Sciatic nerve (tissue), 2 donors: Measurements from ENCODE around the gene PDIA5. TPM values are rescaled to one million over a fixed set of nuclear protein-coding genes. Genes with fewer than 3 reads are reported as not detected.
"Not testable (repeated sequence)": the region's sequence is repeated elsewhere in the genome, so short reads cannot be mapped to it uniquely, and the experiment has no call there.

ENCODE experiments used
- ATAC-seq: fragments of 200-7000 bp; cut with Tn5 transposase; one replicate; pipeline ENCODE4 v1.9.1; 2020; ENCODE audit warnings: mild to moderate bottlenecking, moderate library complexity
- DNase-seq: peaks from one replicate; pipeline ENCODE4 v3.0.0-alpha.2; 2020; ENCODE audit warnings: low spot score
- intact Hi-C: fragments of 100-400 bp; cut with DNase I; formaldehyde crosslinking; loops from one replicate; pipeline ENCODE4 v1.14.2; 2022
- total RNA-seq: library from RNA; stranded (reverse); fragmentation: NEBNext Ultra II Directional; extraction: Animal tissue kit (Norgen Biotek cat#: 25700); gene quantifications from one replicate; pipeline ENCODE4 v1.2.1, GENCODE V29; 2021
- donor health status: DM: no; HTN: no; CAD: no.
- donor health status: DM: no; HTN: no; CAD: no.

The PDIA5 gene
- total RNA-seq, 1 donor from 2014 or later, result 27.8 TPM

DNA sequence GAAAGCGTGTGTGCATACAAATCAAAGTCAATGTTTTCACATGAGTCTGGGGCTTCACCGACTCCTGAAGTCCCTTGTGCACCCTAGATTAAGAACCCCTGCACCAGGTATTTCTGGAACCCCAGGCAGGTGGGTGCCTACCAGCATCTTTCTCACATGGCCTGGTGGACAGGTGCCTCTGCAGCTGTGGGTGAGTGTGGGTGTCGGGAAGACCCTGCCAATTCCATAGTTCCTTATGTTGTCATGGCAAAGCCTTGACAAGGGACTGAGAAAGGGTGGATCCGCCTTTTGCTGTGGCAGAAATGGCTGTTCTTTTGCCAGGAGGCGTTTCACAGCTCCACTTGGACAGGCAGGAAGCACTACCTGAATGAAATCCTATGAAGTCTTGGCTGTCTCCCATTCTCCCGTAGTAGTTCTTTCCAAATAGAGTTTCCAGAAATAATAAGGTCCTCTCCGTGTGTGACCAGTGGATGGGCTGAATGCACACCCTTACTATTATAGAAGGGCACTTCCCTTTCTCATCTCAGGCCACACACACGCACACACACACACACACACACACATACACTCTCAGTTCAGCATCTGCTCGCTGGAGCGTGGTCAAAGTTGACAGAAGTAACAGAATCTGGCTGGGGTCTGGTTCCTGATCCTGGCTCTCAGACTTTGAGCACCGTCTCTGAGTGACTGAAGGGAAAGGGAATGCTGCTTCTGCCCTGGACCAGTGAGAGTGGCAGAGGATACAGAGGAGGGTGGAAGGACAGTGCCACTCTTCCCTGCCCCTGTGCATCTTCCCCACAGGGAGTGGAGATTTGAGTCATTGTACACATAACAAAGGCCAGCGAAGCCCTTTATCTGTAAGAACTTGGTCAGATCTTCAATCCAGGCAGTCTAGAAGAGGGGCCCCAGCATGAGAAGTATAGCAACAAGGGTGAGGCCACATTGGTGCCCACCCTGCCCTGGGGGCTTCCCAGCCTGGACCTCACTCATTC, 38.7 kb downstream of the PDIA5 start:
- intact Hi-C loops, result no loop called here
- no peak for DNase-seq
- no peak for ATAC-seq

DNA sequence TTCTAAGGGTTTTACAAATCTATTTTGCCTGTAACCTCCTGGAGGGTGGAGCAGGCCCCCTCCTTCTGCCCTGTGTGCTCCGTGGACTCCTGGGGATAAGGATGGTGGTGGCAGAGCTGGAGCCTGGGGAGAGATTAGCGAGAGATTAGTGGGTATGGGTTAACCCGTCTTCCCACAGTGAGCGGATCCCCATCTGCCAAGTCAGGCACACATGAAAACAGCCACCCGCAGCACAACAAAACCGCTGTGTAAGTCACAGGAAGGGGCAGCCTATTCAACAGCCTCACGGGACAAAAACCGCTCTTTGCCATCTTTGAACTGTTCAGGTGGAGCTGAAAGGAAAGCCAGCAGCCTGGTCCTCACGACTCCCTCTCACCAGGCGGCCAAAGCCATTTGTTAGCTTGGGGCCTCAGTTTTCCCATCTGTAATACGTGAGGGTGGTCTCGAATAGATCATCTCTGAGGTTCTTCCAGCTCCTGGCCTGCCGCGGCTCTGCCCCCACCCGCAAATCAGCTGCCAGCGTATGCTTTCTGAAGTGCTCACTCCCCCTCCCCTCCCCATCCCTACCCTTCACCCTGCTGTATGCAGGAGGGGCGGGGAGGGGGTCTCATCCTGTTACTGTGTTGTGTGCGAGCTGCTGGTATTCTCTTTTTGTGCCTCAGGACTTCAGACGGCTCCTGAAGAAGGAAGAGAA, 43.6 kb downstream of the PDIA5 start:
- ATAC-seq, result no peak
- intact Hi-C loops, result no loop called here
- DNase-seq, result no peak

GRCh38 chr3:123110976-123111615, 44.3 kb downstream of the PDIA5 start:
- intact Hi-C loops, result no loop called here
- DNase-seq (no peak), ATAC-seq (no peak)

DNA sequence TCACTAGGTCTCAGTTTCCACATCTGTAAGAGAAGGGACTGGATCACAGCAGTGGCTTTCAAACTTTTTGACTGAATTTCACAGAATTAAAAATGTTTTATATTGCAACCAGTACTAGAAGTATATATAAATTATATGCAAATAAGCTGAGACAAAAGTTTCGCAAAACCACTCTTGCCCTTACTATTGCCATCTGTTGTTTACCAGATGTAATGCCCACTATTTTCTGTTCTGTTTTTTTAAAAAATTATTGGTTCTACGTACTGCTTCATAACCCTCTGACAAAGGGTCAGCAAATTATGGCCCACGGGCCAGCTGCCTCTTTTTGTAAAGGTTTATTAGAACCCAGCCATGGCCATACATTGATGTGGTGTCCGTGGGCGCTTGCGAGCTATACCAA, 44.8 kb downstream of the PDIA5 start:
- ATAC-seq (no peak), DNase-seq (no peak)
- intact Hi-C loops, result no loop called here

DNA sequence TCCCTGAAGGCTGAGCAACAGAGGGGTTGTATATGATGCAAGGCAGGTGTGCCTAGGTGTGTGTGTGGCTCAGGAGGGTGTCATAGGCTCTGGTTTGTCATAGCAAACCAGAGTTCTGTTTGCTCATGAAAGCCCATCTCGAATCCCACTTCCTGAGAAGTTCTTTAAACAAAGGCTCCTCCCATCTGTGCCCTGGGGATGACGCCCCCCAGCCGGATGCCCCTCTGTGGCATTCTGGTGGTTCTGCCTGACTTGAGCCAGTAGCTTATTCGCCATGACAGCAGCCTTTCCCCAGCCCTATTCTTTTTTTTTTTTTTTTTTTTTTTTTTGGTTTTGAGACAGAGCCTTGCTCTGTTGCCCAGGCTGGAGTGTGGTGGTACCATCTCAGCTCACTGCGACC, 45.4 kb downstream of the PDIA5 start:
- DNase-seq (no peak), ATAC-seq (no peak)
- intact Hi-C loops, result no loop called here

- ATAC-seq, DNase-seq, intact Hi-C loops: not testable (repeated sequence)
Observed at GRCh38 chr3:123112656-123113055, 45.8 kb downstream of the PDIA5 start.

- ATAC-seq, result peak; percentile 63
- intact Hi-C loops, result no loop called here
- DNase-seq, result no peak
Observed at GRCh38 chr3:123113889-123114450, 47.1 kb downstream of the PDIA5 start.

GRCh38 chr3:123116116-123116515, 49.3 kb downstream of the PDIA5 start:
- DNase-seq (no peak), ATAC-seq (no peak)
- intact Hi-C loops, result no loop called here

GRCh38 chr3:123119388-123119787, 52.6 kb downstream of the PDIA5 start:
- intact Hi-C loops, result no loop called here
- DNase-seq, result no peak
- ATAC-seq, result no peak

- intact Hi-C loops, result no loop called here
- ATAC-seq (no peak), DNase-seq (no peak)
Observed at GRCh38 chr3:123119802-123120201, 53.0 kb downstream of the PDIA5 start.

DNA sequence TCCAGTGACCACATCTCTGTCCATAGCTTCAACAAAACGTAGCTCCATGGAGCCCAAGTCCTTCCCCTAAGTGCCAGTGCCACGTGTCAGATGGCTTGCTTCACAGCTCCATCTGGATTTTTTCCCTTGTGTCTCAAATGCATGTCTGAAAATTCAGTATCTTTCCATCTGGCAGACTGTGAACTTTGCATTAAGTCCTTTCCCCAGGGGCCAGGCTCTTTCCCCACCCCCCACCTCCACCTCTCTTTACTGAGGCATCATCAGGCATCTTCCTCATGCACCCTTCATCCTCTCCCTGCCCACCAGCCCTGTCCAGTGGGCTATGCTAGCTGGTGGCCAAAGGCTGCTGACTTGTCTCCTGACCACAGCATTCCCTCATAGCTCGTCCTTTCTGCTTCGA, 53.7 kb downstream of the PDIA5 start:
- DNase-seq, result no peak
- intact Hi-C loops, result no loop called here
- no peak for ATAC-seq

DNA sequence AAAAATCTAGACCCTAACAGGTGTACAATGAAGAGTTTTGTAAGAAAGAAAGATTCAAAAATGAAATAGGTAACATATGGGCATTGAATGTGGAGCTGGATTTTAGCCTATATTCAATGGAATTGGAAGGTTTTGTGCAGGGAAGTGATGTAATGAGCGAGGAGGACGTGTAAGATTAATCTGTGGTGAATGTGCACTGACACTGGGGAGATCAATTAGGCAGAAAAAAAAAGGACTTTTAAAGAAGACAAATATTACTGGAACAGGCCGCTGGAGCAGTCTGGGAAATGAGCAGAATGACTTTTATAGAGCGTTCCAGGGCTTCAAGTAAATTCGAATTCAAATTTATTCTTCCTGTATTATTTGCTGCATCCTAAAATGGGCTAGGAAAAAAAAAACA, 55.2 kb downstream of the PDIA5 start:
- DNase-seq (no peak), ATAC-seq (no peak)
- intact Hi-C loops, result no loop called here

DNA sequence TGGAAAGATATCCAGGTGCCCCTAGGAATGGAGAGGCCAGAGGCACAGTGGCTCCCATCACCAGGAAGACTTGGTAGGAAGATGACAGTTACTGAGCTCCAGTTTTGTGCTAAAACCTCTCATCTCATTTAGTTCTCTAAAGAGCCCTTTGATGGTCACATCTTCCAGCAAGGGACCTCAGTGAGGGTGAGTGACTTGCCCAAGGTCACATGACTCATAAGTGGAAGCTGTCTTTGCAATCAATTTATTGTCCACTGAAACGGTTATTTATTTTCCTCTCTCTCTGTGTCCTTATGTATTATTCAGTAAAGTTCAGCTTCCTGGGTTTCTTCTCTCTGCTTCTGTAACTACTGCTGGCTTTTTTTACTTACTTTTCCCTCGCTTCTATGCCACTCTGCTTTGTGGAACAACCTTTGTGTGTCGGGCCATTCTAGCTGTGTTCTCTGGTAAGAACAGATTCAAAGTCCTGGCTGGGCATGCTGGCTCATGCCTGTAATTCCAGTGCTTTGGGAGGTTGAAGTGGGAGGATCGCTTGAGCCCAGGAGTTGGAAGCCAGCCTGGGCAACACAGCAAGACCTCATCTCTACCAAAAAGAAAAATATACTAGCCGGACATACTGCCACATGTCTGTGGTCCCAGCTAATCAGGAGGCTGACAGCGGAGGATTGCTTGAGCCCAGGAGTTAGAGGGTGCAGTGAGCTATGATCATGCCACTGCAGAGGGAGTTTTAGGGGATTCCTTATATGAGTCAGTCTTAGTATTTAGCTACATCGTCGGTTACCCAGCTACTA, 55.9 kb downstream of the PDIA5 start:
- intact Hi-C loops, result no loop called here
- ATAC-seq (no peak), DNase-seq (no peak)

GRCh38 chr3:123123716-123124616, 57.1 kb downstream of the PDIA5 start:
- no peak for ATAC-seq
- DNase-seq, result no peak
- intact Hi-C loops, result no loop called here

- no peak for DNase-seq
- ATAC-seq, result no peak
- intact Hi-C loops, result no loop called here
Observed at GRCh38 chr3:123124971-123125370, 58.1 kb downstream of the PDIA5 start.

DNA sequence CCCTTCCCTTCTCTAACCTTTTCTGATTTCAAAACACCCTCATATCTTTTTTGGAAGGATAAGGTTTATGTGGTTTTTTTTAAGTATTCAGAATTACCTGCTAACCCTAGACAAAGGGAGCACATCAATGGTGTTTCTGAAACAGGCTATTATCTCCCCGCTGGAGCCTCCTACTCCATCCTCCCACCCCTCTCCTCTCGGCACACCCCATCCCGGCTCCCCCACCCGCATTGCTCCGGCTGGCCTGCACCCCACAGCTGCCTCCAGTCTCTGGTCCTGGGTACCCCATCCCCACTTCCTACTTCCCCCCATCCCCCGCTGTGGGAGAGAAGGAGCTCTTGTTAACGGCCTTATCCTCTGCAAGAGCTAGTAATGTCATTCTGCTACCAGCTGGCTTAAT, 59.2 kb downstream of the PDIA5 start:
- ATAC-seq (no peak), DNase-seq (no peak)
- intact Hi-C loops, result no loop called here

- intact Hi-C loops, result no loop called here
- ATAC-seq (no peak), DNase-seq (no peak)
Observed at GRCh38 chr3:123126653-123127052, 59.8 kb downstream of the PDIA5 start.

DNA sequence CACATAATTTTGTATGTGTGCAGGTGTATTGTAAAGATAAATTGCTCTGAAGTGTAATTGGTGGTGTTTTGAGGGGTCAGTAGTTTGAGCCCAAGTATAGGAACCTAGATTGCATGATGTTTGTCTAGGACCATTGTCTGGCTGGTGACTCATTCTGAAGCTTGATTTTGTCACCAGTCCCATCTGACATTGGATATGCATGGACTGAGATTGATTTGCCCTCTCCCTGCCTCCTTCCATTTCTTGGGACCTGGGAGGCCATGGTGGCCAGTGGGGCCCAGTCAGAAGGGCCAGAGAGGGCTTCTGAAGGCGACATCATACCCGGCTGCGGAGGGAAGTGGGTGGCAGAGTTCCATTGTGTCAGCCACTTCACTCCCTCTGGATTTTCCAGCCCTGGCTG, 62.3 kb downstream of the PDIA5 start:
- intact Hi-C loops, result no loop called here
- ATAC-seq (no peak), DNase-seq (no peak)
